Measurements from ENCODE around the gene CD8B. TPM values are rescaled to one million over a fixed set of nuclear protein-coding genes. Genes with fewer than 3 reads are reported as not detected.

The CD8B gene
- total and polyA plus RNA-seq, 2 donors (not counting 3 experiments of a cell fraction or from before 2014, with no cell fraction given) = not detected

GRCh38 chr2:86778957-86779356 is 82.7 kb downstream of the CD8B start:
- no peaks in the 10 kb centered on the region for H3K4me1 ChIP-seq (ENCODE audit: control insufficient read depth, extremely low read depth, insufficient read depth, low read length)
- H3K9ac ChIP-seq (replicated peaks; ENCODE audit: extremely low read depth, insufficient read depth, low read length) = no peak overlapping the region
- ChIA-PET POLR2A (no interaction called here), CTCF (no interaction called here)
- no TSS peak for BruUV-seq (replicated peaks)
- DNase-seq (ENCODE audit: low read depth, low spot score) = no peak
- H3K79me2 ChIP-seq (ENCODE audit: control insufficient read depth, insufficient read depth, low read length) = no peaks in the 10 kb centered on the region
- H4K20me1 ChIP-seq (replicated peaks; ENCODE audit: control insufficient read depth, extremely low read depth, insufficient read depth, low read length) = no peaks in the 10 kb centered on the region
- no peaks in the 10 kb centered on the region for H3K9me3 ChIP-seq (replicated peaks; ENCODE audit: control insufficient read depth, insufficient read depth, low read length)
- FAIRE-seq = no peak
- no peak overlapping the region for H3K4me2 ChIP-seq (ENCODE audit: insufficient read depth, low read length)
- no peak overlapping the region for H3K4me3 ChIP-seq (replicated peaks in 1 of 3; ENCODE audit: insufficient read depth in 1 of 3, low read depth in 1 of 3, low read length in 3 of 3)
- peaks cover 2 to 4% of the 10 kb centered on the region in 2 experiments for H3K27me3 ChIP-seq (ENCODE audit: control insufficient read depth in 2 of 2, insufficient read depth in 2 of 2, low read length in 2 of 2)
- H3K27ac ChIP-seq (ENCODE audit: insufficient read depth, low read depth, low read length) = no peak overlapping the region
- no peak overlapping the region for H2AFZ ChIP-seq (ENCODE audit: low read depth, low read length)
- intact Hi-C loops (cut with micrococcal nuclease) = no loop called here
- TF ChIP-seq POLR2AphosphoS5 (IDR thresholded peaks at IDR 0.05; ENCODE audit: insufficient read depth, low read depth, low read length) (no peak), EZH2 (IDR thresholded peaks at IDR 0.05; ENCODE audit: borderline replicate concordance, low read depth, low read length, severe bottlenecking) (no peak), POLR2A (IDR thresholded peaks at IDR 0.05; ENCODE audit: low read depth, low read length) (no peak), MAX (IDR thresholded peaks at IDR 0.05; ENCODE audit: insufficient read depth, insufficient read length) (no peak), FOS (IDR thresholded peaks at IDR 0.05; ENCODE audit: borderline replicate concordance, insufficient read depth, low read length) (no peak), MYC (IDR thresholded peaks at IDR 0.05; ENCODE audit: low read depth, low read length) (no peak), JUN (IDR thresholded peaks at IDR 0.05; ENCODE audit: borderline replicate concordance, insufficient read depth, insufficient read length, low read depth) (no peak), GATA2 (IDR thresholded peaks at IDR 0.05; ENCODE audit: insufficient read depth, insufficient read length, low read depth, low read length) (no peak), CTCF (IDR thresholded peaks at IDR 0.05; ENCODE audit: extremely low read depth in 1 of 2, insufficient read depth in 1 of 2, low read depth in 1 of 2, low read length in 2 of 2) (no peak)
- H3K36me3 ChIP-seq (ENCODE audit: control insufficient read depth in 2 of 2, extremely low read depth in 1 of 2, insufficient read depth in 2 of 2, low read length in 2 of 2) = peaks cover 0 to 6% of the 10 kb centered on the region in 2 experiments
- no peaks in the 10 kb centered on the region for H3K9me1 ChIP-seq (replicated peaks; ENCODE audit: control insufficient read depth, extremely low read depth, insufficient read depth, low read length)
- dilution Hi-C loops (cut with MboI; ENCODE audit: extremely low pct_ligation_motif_present, low sequenced_read_pairs) = no loop called here
